ENCODE data around the gene SKI.

Gene SKI

DNA sequence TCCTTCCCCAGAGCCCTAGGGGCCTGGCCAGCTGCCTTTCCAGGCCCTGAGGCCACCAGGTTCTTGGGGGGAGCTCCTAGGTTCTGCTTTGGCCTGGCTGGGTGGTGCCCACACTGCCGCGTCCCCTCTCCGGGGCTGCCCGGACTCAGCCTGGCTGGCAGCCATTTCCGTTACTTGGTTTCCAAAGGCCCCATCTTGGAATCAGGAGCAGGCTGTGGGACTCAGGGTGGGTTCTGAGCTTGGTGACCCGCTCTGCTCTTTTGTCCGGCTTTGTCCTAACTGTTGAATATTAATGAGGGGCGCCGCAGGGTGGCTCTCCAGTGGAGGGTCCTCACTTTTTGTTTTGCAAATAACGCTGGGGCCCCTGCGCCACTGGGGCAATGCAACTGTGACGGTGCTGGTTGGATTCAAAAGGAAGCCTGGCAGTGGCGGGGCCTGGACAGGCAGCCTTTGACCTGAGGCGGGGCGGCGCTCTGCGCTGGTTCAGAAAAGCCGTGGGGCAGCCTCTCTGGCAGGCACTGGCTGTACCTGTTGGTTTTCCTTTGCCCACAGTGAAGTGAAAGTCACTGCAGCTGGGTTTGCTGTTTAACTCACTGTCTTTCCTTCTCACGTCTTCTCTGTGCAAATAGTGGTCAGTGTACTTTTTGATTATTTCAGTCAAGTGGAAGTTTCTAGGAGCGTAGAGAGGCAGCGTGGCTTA is 20.2 kb downstream of the SKI start:
- TF ChIP-seq GATA2 (IDR thresholded peaks at IDR 0.05; ENCODE audit: low read depth, low read length) (no peak), GATA3 (IDR thresholded peaks at IDR 0.05; ENCODE audit: low read depth, low read length) (no peak)

DNA sequence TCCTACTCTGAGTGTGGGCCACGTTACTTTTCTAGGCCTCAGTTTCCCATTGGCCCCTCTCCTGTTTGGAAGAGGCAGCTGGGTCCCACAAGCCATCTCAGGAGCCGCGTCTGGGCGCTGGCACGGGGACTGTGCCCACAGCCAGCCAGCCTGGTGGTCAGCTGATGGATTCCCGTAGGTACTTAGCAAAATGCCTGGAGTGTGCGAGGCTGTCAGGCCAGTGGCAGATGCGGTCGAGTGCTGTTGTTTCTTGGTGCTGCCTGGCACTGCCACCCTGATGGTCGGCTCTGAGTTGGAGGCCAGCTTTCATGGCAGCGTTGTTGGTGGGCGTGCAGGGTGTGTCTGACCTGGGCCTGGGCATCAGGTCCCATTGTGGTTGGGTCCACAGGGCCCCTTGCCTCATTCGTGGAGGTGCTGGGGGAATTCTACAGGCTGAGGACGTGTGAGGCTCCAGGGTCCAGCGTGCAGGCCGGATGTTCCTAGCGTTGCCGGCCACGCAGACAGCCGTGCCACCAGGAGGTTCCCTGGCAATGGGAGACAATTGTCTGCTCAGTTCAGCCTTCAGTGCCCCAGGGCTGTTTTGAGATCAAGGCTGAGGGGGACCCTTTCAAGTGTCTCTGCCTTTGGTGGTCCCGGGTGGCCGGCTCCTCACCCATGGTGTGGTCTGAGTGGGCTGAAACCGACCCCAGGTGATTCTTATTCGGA is 20.9 kb downstream of the SKI start:
- TF ChIP-seq GATA2 (IDR thresholded peaks at IDR 0.05; ENCODE audit: low read depth, low read length) (no peak), GATA3 (IDR thresholded peaks at IDR 0.05; ENCODE audit: low read depth, low read length) (no peak)

DNA sequence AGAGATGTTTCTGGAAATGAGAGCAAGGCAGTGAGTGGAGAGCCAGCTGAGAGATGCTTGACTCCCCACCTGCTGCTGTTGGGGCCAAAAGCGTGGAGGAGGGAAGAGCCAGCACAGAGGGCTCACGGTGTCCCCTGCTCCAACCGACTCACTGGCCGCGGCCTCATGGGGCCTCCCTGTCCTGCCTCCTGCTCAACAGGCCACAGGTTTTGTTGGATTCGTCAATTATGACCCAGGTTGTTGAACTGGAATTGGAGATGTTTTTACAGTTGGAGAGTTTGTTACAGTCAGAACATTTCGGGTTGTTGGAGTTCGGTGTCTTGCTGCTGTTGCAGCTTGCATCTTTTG is 21.4 kb downstream of the SKI start:
- TF ChIP-seq GATA3 (IDR thresholded peaks at IDR 0.05; ENCODE audit: low read depth, low read length) (no peak), GATA2 (IDR thresholded peaks at IDR 0.05; ENCODE audit: low read depth, low read length) (no peak)

DNA sequence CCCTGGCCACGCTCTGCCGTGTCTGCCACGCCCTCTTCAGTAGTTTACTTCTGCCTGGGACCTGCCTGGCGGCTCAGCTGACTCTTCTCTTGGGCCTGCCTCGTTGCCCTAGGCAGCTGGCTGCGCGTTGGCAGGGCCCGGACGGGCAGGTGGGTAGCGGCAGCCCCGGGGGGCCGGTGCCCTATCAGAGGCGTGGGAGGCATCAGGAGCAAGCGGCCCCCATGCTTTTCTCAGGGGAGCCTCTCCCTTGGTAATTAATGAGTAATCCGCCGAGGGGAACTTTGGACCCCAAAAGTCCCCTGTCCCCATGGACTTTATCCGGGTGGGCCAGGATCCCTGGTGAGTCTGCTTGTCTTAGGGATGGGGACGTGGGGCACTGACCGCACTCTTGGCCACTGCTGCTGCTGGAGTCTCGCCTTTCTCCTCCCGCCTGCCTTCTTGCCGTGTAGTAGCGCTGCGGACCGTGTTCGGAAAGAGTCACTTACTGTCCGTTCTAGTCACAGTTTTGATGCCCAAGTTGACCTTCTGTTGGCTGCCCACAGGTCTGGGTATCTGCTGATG is 22.7 kb downstream of the SKI start:
- TF ChIP-seq GATA2 (IDR thresholded peaks at IDR 0.05; ENCODE audit: low read depth, low read length) (no peak), GATA3 (IDR thresholded peaks at IDR 0.05; ENCODE audit: low read depth, low read length) (no peak)

DNA sequence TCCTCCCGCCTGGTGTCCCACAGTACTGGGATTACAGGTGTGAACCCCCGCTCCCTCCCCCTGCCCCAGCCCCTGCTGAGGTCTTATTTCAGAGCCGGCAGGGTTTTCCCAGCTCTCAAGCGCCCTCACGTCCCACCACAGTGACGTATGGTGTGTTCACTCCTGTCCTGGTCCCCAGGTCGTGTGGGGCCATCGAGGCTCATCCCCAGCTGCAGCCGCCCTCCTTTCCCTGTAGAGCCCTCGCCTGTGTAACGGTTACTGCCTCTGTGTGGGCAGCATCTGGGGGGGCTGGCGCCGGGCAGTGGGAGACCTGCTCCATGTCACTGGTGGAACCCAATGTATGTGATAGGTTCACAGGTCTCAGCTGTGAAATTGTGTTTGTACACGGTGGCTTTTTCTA is 23.2 kb downstream of the SKI start:
- no peak for TF ChIP-seq GATA3 (IDR thresholded peaks at IDR 0.05; ENCODE audit: low read depth, low read length)

DNA sequence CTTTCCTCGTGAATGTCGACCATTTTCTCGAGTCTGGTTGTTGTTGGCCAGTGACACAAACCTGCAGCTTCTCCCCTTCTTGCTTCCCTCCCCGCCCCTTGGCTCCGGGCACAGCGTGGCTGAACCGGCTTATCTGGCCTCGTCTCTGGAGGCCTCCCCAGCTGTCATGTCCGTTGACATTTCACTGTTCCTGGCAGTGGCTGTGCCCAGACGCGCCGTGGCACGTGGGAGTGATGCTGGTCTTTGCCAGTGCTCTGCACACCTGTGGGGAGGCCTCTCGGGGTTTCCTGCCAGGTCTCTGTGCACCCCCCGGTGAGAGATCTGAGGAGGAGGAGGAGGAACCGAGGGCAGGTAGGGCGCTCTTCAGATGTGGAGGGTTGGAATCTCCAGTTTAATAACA is 23.7 kb downstream of the SKI start:
- TF ChIP-seq GATA2 (IDR thresholded peaks at IDR 0.05; ENCODE audit: low read depth, low read length), result no peak
- TF ChIP-seq GATA3 (IDR thresholded peaks at IDR 0.05; ENCODE audit: low read depth, low read length), result no peak

DNA sequence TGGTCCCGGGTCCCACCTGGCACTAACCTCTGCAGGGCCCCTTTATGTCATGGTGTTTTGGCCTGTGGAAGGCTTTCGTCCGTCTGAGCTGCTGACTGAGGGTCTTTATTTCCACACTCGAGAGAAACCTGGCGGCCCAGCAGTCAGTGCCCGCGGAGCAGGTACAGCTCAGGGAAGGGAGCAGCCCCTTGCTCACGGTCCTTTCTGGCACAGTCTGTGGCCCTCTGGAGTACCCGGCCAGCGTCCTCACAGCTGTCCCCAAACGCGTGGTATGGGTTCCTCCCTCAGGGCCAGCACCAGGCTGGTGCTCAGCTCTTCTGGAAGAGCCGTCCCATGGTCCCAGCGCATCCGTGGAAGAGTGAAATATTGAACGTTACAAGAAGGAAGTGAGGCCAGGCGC is 24.3 kb downstream of the SKI start:
- TF ChIP-seq GATA3 (IDR thresholded peaks at IDR 0.05; ENCODE audit: low read depth, low read length) (no peak), GATA2 (IDR thresholded peaks at IDR 0.05; ENCODE audit: low read depth, low read length) (no peak)

DNA sequence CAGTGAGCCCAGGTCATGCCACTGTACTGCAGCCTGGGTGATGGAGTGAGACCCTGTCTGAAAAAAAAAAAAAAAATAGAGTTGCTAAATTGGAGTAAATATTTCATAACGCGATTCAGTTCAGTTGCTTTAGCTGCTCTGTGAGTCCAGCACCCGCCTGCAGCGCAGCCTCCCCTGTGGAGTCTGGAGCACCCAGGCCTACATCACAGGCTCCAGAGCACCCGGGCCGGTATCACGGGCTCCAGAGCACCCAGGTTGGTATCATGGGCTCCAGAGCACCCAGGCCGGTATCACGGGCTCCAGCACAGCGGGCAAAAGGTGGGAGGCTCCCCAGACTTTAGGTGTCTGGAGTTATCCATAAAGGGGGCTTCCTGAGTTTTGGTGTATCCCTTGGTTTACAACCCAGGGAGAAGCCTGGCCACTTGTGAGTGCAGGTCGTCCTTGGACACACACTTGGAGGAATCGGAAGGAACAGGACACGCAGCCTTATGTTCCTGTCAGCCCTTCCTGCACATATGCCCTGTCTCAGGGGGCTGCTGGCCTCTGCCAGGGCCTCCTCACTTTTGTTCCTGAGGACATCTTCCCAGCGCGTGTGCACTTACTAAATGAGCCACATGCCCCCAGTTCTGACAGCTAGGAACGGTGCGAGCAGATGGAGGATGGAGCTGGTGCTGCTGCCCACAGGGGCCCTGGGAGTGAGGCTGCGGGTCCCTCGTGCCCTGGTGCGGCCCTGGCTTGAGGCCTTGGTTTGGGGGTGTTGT is 25.1 kb downstream of the SKI start:
- TF ChIP-seq GATA3 (IDR thresholded peaks at IDR 0.05; ENCODE audit: low read depth, low read length), result no peak
- TF ChIP-seq GATA2 (IDR thresholded peaks at IDR 0.05; ENCODE audit: low read depth, low read length), result no peak

DNA sequence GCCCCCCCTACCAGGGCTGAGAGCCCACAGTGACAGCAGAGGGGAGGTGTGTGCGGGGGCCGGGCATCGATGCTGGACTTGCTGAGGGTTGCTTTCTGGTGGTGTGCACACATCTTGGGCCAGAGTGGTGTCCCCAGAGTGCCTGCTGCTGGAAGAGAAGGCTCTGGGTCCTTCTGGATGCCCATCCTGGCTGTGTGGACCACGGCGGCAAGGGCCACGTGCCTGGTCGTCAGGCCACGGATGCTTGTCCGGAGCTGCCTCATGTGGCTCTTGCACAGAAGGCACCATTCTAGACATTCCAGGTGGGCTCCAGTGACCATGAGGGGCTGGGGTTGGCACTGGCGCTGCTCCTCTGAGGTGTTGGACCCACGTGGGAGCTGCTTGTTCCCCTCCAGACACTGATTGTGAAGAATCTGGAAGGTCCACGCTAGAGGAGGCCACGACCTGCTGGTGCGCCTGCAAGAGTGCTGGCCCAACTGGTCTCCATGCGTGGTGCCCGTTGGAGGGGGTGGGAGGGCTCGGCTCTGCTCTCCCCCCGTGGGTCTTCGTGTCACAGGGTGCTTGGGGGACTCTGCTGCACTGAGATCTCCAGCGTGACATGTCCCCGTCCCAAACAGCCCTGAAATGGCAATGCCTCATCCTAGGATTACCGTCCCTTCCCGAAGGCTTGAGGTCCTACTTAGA is 25.8 kb downstream of the SKI start:
- TF ChIP-seq GATA2 (IDR thresholded peaks at IDR 0.05; ENCODE audit: low read depth, low read length) (no peak), GATA3 (IDR thresholded peaks at IDR 0.05; ENCODE audit: low read depth, low read length) (no peak)

DNA sequence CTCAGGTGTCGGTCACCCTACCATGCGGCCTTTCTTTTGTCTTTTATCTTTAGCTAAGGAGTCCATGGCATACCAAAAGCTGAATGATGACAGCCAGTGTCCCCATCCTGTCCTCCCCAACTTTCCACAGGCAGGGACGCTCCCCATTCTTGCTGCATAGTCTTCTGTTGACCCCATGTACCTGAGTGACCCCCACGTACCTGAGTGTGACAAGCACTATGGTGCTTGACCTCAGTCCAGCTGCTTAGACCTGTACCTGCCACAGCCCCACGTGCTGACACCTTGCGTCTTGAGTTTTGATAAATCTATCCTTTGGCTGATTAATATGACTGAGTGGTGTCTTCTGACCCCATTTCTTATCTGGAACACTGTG is 26.9 kb downstream of the SKI start:
- TF ChIP-seq GATA2 (IDR thresholded peaks at IDR 0.05; ENCODE audit: low read depth, low read length), result no peak
- no peak for TF ChIP-seq GATA3 (IDR thresholded peaks at IDR 0.05; ENCODE audit: low read depth, low read length)

DNA sequence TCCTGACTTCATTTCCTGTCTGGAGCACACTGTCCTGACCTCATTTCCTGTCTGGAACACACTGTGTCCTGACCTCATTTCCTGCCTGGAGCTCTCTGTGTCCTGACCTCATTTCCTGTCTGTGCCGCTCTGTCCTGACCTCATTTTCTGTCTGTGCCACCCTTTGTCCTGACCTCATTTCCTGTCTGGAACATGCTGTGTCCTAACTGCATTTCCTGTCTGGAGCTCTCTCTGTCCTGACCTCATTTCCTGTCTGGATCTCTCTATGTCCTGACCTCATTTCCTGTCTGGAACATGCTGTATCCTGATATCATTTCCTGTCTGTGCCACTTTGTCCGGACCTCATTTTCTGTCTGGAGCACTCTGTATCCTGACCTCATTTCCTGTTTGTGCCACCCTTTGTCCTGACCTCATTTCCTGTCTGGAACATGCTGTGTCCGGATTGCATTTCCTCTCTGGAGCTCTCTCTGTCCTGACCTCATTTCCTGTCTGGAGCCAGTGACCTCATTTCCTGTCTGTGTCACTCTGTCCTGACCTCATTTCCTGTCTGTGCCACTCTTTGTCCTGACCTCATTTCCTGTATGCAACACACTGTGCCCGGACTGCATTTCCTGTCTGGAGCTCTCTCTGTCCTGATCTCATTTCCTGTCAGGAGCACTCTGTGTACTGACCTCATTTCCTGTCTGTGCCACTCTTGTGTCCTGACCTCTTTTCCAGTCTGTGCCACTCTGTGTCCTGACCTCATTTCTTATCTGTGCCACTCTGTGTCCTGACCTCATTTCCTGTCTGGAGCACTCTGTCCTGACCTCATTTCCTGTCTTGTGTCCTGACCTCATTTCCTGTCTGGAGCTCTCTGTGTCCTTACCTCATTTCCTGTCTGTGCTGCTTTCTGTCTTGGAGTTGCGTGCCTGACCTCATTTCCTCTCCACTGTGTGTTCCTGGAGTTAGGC is 27.6 kb downstream of the SKI start:
- TF ChIP-seq GATA3 (IDR thresholded peaks at IDR 0.05; ENCODE audit: low read depth, low read length) (no peak), GATA2 (IDR thresholded peaks at IDR 0.05; ENCODE audit: low read depth, low read length) (no peak)

DNA sequence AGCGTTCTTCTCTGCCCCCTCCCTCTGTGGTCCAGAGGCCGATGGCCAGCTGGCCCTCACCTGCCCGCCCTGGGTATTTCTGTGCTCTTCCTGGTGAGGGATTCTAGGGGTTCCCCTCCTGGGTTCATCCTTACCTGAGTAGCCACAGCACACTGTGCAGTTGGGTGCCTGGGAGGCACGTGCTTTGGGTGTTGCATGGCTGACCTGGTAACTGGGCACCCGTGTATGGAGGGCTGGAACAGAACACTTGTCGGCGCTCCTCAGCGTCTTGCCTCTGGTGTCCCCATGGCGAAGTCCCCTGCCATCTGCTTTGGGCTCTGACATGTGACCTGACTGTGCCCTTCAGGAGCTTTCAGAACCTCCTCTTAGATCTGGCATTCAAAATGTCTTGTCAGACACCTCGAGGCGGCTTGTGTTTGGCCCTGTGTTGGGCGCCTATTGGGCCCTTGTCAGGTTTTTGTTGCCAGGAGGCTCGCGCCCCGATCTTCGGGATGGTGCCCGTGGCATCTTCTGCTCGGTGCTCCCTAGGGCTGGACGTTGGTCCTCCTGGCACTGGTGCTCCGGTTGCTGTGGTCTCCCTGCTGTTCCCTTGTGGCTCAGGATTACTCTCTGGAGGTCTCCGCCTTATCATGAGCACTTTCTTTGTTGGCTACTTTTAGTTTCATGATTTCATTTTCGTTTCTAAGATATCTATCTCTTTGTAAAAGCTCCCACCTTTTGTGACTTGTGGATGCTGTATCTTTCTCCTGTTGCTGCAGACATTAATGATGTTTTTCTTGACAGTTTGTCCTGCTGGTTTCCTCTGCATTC is 28.5 kb downstream of the SKI start:
- TF ChIP-seq GATA2 (IDR thresholded peaks at IDR 0.05; ENCODE audit: low read depth, low read length), result no peak
- TF ChIP-seq GATA3 (IDR thresholded peaks at IDR 0.05; ENCODE audit: low read depth, low read length), result no peak

All from SH-SY5Y (cell line).